NCI-H1694 treated with DMSO at 0.1 percent for 48 hours (cell line): Measurements from ENCODE around the gene DBNDD1.

Source experiments
- DNase-seq: peaks from one replicate; lab custom pipeline; 2025; lab: John Stamatoyannopoulos, UW

DBNDD1 gene

GRCh38 chr16:90035902-90036301 is 16.6 kb upstream of the DBNDD1 start:
- no peak for DNase-seq

GRCh38 chr16:90034504-90034903 is 15.2 kb upstream of the DBNDD1 start:
- DNase-seq = no peak

- no peak for DNase-seq
These were observed 14.1 kb upstream of the DBNDD1 start for GRCh38 chr16:90033387-90033786.

DNA sequence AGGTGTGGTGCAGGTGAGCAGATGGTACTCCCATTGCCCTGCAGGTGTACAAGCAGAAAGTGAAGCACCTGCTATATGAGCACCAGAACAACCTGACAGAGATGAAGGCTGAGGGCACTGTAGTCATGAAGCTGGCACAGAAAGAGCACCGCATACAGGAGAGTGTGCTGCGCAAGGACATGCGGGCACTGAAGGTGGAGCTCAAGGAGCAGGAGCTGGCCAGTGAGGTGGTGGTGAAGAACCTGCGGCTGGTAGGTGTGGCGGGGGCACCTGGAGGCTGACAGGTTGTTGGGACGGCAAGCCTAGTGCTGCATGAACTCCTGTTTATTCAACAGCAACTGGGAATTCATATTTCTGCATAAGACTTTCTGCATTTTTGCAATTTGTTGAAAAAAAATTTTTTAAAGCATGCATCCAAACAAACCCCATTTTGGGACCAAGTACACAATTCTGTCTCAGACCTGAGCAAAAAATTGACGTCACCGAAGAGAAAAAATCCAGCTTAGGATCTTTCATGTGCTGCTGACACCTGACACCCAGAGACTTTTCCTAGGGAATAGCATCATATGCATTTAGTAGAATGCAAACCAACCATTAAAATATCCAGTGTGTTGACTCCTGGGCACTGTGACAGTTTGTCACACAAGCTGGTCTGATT is 13.5 kb upstream of the DBNDD1 start:
- no peak for DNase-seq

GRCh38 chr16:90031931-90032673 is 12.8 kb upstream of the DBNDD1 start:
- no peak for DNase-seq

DNA sequence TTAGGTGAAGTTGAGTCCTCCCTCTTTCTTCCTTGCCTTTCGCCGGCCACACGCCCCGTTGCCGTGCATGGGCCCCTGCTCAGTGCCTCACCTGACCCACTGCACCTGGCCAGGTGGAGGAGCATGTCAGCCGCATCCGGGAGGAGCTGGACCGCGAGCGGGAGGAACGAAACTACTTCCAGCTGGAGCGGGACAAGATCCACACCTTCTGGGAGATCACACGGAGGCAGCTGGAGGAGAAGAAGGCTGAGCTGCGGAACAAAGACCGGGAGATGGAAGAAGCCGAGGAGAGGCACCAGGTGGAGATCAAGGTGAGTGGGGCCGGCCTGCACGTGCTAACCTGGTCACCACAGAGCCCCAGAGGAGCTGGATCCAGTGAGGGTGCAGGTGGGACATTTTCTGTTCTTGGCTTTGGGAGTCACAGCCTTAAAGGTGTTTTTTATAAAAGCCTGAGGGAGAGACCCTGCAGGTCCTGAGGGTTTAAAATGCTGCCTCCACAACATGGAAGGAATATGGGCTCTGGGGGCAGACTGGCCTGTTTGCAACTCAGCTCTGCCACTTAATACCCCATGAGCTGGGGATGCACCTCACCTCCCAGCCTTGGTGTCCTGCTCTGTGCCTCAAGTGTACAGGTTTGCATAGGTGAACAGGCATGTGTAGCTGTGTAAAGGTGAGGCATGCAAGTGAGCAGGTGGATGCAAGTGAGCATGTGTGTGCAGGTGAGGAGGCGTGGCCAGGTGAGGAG is 12.1 kb upstream of the DBNDD1 start:
- no peak for DNase-seq

DNA sequence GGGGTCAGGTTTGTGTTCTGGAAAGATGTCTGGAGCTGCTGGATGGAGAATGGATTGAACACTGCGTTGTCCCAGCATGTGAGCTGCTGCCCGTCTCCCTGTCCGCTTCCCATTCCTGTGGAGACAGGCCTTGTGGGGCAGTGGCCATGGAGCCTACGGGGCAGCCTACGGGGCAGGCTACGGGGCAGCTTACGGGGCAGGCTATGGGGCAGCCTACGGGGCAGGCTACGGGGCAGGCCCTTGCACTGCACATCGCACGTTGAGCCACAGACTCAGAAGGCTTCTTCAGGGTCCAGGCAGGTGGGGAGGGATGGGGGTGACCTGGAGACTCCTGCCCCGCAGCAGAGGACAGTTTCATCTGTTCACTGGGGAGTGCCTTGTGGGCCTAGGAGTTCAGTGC is 9.7 kb upstream of the DBNDD1 start:
- no peak for DNase-seq

- no peak for DNase-seq
These were observed 8.4 kb upstream of the DBNDD1 start for GRCh38 chr16:90027611-90028010.

DNA sequence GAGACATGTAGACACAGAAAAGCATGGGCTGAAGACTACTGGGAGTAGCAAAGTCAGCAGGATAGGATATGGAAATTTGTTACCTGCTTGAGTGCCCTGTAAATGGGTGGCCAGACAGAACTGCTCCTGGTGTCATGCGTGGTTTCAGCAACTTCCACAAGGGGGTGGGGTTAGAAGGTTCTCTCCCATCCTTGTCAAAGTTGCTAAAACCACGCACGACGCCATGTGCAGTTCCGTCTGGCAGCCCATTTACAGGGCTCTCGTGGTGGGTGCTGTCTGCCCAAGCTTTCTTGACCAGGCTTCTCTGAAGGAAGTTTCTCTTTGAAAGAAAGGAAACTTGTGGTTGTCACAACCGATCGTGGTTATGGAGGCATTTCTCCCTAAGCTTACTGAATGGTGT is 6.9 kb upstream of the DBNDD1 start:
- DNase-seq = no peak

DNA sequence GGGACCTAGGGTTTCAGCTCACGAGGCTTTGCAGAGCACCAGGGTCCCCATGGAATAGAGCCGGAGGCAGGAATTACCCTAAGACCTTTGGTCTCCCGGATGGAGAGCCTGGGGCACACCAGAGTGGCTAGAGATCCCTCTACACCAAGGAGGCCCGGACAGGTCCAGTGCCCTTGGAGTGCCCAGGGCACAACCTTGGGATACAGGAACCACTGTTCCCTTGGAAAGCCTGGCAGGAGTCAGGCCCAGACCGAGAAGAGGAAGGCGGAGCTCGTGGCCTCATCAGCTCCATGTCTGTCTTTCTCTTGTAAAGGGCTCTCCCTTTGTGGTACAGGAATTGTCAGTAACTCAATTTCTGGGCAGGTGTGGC is 3.8 kb upstream of the DBNDD1 start:
- no peak for DNase-seq

DNA sequence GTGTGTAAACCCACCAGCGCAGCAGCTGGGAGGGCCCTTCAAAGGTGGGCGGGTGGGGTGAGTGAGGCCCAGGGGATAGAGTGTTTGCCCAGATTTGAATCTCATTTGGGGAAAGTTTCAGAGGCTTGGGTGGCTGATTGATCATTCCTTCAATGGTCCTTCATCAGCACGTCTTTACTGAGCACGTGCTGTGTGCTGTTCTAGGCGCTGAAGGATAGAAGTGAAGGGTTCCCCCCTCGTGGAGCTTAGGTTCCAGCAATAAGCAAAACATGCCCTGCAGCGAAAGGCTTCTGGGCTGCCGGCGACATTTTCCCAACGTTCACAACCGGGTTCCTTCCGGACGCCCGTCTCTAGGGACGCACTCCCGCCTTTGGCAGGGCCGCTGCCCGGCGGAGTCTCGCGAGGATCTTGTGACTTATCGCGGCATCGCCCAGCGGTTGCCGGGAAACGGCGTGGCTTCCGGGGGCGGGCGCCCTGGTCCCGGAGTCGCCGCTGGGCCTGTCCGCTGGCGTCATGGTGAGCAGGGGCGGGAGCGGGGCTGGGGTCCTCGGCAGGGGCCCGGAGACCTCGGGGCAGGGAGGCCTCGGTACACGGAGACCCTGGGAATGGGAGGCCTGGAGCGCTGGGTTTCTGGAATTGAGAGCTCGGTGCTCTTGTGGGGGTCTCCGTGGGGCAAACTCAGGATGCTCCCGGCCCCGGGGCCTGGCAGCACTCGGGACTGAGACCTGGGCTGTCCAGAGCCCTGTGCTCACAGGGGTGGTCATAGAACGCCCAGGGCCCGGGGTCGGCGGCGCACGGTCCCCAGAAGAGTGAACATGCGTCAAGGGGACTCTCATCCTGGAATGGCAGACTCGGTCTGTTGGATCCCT is 3.2 kb upstream of the DBNDD1 start:
- DNase-seq = peak; percentile 22

DNA sequence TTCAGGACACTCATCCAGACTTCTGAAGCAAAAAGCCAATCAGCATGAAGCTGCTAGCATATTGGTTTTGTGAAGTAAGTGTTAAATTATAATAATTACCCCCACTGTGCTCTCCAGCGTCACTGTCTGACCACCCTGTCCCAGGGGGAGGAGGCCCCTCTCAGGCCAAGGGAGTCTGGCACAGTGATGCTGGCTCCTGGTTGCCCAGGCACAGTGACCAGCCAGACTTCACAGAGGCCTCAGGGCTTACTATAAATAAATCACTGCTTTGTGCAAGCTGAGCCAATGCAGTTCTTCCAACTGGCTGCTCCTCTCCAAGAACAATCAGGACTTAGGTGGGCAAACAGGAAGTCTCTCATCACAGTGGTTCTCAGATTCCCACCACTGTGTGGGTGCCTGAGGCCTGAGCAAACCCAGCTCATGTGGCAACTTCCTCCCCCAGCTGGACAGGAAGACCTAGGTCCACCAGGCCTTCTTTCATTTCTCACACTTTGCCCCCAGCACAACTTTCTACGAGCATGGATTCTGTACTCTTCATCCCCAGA is 1.7 kb upstream of the DBNDD1 start:
- DNase-seq = no peak

GRCh38 chr16:90020260-90020837 is 1.1 kb upstream of the DBNDD1 start:
- no peak for DNase-seq

DNA sequence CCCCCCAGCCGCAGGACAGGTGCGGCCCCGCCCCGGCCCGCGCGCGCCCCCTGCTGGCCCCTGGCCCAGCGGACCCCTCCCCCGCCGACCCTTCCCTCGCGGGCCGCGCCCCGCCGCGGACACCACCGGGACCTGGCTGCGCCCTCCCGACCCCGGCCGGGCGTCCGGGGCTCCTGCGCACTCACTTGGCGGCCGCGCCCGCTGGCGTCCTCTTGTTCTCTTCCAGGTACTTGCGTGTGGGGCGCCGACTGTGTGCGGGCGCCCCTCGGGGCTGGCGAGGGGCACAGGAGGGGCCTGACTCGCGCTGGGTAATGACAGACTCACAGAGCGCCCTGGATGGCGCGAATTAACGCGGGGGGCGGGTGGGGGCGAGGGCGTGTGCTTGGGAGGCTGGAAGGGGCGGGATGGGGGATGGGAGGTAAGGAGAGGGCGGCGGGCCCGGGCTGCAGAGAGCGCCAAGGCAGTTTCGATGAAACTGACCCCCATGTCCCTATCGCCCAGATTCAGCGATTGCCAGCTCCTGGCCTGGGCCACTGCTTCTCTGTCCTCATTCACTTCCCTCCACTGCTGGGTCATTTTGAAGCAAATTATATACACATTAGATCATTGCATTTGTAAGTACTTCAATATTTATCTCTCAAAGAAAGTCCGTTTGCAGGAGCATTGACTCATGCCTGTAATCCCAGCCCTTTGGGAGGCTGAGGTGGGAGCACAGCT is 445 bp upstream of the DBNDD1 start:
- peak; percentile 34 for DNase-seq

DNA sequence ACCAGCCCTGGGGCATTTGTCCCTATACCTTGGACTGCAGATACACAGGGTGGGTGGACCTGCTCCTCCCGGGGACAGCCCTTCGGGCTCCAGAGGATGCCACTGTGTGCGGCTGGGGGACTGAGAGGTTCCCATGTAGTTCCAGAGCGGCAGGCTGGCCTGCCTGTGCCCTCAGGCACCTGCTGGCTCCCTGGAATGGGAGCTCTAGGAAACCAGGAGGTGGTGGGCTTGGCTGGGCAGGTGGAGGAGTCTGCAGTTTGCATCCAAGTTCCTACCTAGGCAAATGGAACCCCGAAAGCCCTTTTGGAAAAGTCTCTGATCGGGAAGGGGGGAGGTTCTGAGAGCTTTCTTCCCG is 982 bp downstream of the DBNDD1 start:
- DNase-seq = no peak

GRCh38 chr16:90016339-90016950 is 2.8 kb downstream of the DBNDD1 start:
- DNase-seq = no peak

- no peak for DNase-seq
These were observed 3.5 kb downstream of the DBNDD1 start for GRCh38 chr16:90015586-90016338.

DNA sequence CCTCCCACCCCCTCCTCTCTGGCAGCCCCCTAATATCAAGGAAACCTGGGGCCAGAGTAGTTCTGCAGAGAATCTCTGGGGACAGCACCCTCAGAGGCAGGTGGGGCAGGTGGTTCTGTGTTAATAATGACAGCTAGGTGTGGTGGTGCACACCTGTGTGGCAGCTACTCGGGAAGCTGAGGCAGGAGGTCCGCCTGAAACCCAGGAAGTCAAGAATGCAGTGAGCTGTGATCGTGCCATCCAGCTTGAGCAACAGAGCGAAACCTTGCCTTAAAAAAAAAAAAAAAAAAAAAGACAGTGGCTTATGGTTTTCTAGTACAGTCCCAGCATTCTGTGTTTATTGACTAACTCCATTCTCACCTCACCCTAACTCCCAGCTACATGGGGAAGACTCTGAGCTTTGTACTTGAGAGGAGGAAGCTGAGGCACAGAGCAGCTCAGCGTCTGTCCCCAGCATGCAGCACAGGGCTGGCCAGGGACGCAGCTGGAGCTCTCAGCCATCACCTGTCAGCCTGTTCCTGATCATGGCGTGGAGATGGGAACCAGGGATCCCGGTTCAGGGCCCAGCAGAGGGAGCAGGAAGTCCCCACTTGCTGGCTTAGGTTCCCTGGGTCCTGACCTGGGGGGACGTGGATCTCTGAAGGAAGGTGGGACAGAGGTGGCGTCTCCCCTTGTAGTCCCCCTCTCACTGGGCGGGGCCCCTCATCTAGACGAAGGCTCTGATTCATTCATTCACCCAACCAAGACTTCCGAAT is 6.1 kb downstream of the DBNDD1 start:
- no peak for DNase-seq

- no peak for DNase-seq
These were observed 7.3 kb downstream of the DBNDD1 start for GRCh38 chr16:90011908-90012501.
